ENCODE measurements around the gene CDH5. TPM values are rescaled to one million over a fixed set of nuclear protein-coding genes. Genes with fewer than 3 reads are reported as not detected.

Gene CDH5
- total RNA-seq, 1 donor from 2014 or later = 0.63 TPM

- DNase-seq (ENCODE audit: low read depth) = no peak
- TF ChIP-seq CTCF (conservative IDR thresholded peaks at IDR 0.05; ENCODE audit: low read depth, low read length) = no peak
- H3K4me3 ChIP-seq (ENCODE audit: low read depth, low read length) = no peak overlapping the region
These were observed 1.7 kb downstream of the CDH5 start for GRCh38 chr16:66367968-66368891.

- no peak overlapping the region for H3K4me3 ChIP-seq (ENCODE audit: low read depth, low read length)
- DNase-seq (ENCODE audit: low read depth) = no peak
- no peak for TF ChIP-seq CTCF (conservative IDR thresholded peaks at IDR 0.05; ENCODE audit: low read depth, low read length)
These were observed 2.6 kb downstream of the CDH5 start for GRCh38 chr16:66369055-66369592.

GRCh38 chr16:66370786-66371684 lies 4.5 kb downstream of the CDH5 start:
- no peak for TF ChIP-seq CTCF (conservative IDR thresholded peaks at IDR 0.05; ENCODE audit: low read depth, low read length)
- DNase-seq (ENCODE audit: low read depth) = no peak
- H3K4me3 ChIP-seq (ENCODE audit: low read depth, low read length) = no peak overlapping the region

GRCh38 chr16:66372078-66372897 lies 5.8 kb downstream of the CDH5 start:
- no peak overlapping the region for H3K4me3 ChIP-seq (ENCODE audit: low read depth, low read length)
- no peak for TF ChIP-seq CTCF (conservative IDR thresholded peaks at IDR 0.05; ENCODE audit: low read depth, low read length)
- no peak for DNase-seq (ENCODE audit: low read depth)

GRCh38 chr16:66372898-66373155 lies 6.3 kb downstream of the CDH5 start:
- H3K4me3 ChIP-seq (ENCODE audit: low read depth, low read length) = no peak overlapping the region
- TF ChIP-seq CTCF (conservative IDR thresholded peaks at IDR 0.05; ENCODE audit: low read depth, low read length) = no peak
- no peak for DNase-seq (ENCODE audit: low read depth)

- no peak for DNase-seq (ENCODE audit: low read depth)
- H3K4me3 ChIP-seq (ENCODE audit: low read depth, low read length) = no peak overlapping the region
- TF ChIP-seq CTCF (conservative IDR thresholded peaks at IDR 0.05; ENCODE audit: low read depth, low read length) = no peak
These were observed 7.2 kb downstream of the CDH5 start for GRCh38 chr16:66373667-66374066.

All from epithelial cell of proximal tubule (primary cell).